COLO668 (cell line): ENCODE results near the gene ECPAS.
A peak's percentile ranks its signal among the peaks of the same experiment; 100 is the strongest.
"Not testable (repeated sequence)": the region's sequence is repeated elsewhere in the genome, so short reads cannot be mapped to it uniquely, and the experiment has no call there.

Experiments
- DNase-seq: peaks from one replicate; lab custom pipeline; 2025; ENCODE audit not compliant: unreplicated experiment; lab: John Stamatoyannopoulos, UW

ECPAS gene

DNA sequence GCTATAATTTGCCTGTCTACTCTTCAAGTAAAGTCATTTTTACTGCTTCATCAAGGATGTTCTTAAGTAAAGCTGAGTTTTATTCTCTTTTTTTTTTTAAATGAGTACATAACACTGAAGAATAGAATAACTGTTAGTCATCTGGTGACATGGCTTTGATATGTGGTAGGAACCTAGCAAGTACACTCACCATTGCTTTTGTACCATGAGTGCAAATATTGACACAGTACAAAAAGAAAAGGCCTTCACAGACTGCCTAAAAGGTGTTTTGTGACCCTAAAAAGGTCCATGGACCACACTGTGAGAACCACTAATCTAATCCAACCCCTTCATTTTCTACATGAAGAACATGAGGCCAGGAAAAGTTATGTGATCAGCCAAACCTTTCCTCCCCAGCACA lies 55.0 kb downstream of the ECPAS start:
- DNase-seq, result no peak

DNA sequence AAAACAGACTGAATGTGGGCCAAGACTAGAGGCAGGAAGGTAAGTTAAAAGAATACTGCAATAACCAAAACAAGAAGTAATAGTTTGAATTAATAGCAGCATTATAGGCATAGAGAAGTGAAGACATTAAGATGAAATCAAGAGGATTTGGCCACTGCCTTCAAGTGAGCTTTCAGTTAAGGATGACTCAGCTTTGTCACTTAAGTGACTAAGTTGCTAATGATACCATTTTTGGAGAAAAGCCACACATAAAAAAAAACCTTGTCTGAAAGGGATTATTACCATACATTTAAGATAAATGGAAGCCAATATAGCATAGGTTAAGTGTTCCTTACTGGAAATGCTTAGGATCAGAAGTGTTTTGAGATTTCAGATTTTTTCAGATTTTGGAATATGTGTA lies 57.0 kb downstream of the ECPAS start:
- DNase-seq, result no peak

DNA sequence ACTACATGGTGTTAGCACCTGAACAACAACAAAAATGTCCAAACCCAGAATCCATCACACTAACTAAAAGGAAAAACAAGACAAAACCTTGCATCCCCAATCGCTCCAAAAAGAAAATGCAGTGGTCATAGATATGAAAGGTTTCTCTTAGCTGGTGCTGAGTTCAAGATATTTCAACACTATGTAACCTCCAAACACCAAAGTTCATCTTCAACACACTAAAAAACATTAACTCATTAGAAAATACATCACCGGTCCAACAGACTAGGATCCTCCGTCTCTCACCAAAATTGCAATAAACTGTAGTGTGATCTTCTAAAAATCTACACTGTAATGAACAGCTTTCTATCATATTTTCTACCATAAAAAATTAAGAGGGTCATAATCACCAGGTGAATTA lies 60.8 kb downstream of the ECPAS start:
- no peak for DNase-seq

DNA sequence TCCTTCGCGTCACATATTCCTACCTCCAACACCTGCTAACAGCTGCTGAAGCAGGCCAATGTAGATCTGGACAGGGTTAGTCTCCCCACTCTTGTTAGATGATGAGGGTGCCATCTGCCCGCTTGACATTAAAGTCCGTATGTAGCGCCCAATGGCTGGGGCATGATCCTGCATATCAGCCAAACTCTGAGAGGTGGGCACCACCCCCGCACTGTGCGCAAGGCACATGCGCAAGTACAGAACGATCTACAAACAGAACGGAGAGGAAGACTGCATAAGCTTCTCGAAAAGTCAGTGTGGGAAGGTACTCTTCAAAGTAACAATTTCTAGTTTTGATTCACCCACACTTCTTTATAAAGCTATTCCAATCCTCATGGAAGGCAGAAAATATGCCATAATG lies 69.8 kb downstream of the ECPAS start:
- no peak for DNase-seq

DNA sequence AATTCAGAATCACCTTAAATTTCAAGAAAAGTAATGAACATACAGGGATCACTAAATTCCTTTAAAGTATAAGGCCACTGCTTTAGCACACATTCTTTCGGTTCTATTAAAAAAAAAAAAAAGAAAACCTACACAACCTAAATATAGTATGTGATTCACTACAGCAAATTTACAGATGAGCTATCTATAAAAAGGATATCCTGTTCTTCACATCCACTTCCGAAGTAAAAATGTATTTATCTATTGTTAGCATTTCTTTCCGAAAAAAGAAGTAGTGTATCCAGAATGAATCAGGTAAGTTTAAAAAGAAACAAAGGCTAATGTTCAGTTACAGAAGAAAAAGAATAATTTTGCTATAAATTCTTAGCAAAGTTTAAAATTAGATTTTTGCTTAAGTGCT lies 70.2 kb downstream of the ECPAS start:
- DNase-seq, result no peak

DNA sequence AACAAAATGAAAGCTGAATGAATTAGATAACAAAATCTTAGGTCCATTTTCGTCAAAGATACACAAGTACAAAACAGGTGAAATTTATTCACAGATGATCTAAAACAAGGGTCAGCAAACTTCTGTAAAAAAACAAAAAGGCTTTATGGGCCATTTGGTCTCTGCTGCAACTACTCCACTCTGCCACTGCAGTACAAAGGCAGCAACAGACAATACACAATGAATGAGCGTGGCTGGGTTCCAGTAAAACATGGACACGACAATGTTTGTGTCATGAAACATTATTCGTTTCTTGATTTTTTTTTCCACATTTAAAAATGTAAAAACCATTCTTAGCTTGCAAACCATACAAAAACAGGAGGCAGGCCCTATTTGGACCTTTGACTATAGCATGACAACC lies 71.9 kb downstream of the ECPAS start:
- no peak for DNase-seq

DNA sequence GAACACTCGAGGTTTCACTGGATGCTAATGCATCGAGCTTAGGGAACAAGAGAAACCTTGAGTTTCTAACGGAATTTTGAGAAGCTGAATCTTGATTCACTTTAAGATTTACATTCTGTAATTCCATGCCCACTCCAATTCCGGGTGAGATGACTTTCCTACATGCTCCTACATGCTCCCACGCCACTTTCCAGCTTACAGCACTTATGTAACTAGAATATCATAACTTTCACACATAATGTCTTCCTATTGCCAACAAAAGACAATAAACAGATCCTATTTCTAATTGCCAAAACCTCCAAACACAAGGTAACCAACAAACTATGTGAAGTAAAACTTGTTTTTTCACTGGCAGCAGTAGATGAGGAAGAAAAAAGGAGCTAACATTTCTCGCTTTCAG lies 72.9 kb downstream of the ECPAS start:
- DNase-seq, result no peak

DNA sequence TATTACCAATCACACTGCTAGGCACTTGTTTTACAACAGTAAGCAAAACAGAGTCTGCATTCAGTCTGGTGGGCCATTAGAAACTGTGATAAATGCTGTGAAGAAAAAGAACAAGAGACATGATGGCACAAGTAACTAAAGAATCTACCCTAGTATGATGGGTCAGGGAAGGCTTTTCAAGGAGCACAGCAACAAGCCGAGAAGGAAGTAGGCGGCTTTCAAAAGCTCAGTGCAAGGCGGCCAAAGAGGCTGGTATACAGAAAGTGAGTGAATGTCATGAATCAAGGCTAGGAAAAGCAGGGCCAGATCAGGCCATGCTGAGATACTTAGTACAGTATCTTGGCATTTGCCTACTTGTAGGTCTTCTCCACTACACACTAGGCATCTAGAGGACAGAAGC lies 76.4 kb downstream of the ECPAS start:
- DNase-seq, result no peak

DNA sequence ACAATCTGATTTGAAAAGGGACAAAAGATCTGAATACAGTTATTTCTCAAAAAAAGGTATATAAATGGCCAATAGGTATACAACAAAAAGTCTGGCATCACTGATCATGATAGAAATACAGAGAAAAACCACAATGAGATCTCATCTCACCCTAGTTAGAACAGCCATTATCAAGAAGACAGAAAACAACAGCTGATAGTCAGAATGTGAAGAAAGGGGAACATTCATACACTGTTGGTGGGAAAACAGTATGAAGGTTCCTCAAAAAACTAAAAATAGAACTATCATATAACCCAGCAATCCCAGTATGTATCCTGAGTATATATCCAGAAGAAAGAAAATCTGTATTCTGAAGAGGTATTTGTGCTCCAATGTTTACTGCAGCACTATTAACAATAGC lies 78.5 kb downstream of the ECPAS start:
- DNase-seq, result no peak

DNA sequence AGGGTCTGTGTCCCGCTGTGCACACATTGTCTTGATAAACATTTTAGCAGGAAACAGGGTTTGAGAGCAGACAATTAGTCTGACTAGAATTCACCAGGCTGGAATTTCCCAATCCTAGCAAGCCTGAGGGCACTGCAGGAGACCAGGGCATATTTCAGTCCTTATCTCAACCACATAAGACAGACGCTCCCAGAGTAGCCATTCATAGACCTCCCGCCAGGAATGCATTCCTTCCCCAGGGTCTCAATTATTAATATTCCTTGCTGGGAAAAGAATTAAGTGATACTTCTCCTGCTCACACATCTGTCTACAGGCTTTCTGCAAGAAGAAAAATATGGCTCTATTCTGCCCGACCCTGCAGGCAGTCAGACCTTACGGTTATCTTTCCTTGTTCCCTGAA lies 82.7 kb downstream of the ECPAS start:
- not testable (repeated sequence) for DNase-seq

DNA sequence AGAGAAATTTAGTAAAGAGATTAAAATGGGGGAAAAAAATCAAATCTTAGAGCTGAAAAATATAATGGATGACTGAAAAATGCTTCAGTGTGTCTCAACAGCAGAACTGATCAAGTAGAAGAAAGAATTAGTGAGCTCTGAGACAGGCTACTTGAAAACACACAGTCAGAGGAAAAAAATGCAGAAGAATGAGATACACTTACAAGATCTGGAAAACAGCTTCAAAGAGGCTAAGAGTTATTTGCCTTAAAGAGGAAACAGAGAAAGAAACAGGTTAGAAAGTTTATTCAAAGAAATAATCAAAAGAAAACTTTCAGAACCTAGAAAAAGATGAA lies 83.7 kb downstream of the ECPAS start:
- no peak for DNase-seq

DNA sequence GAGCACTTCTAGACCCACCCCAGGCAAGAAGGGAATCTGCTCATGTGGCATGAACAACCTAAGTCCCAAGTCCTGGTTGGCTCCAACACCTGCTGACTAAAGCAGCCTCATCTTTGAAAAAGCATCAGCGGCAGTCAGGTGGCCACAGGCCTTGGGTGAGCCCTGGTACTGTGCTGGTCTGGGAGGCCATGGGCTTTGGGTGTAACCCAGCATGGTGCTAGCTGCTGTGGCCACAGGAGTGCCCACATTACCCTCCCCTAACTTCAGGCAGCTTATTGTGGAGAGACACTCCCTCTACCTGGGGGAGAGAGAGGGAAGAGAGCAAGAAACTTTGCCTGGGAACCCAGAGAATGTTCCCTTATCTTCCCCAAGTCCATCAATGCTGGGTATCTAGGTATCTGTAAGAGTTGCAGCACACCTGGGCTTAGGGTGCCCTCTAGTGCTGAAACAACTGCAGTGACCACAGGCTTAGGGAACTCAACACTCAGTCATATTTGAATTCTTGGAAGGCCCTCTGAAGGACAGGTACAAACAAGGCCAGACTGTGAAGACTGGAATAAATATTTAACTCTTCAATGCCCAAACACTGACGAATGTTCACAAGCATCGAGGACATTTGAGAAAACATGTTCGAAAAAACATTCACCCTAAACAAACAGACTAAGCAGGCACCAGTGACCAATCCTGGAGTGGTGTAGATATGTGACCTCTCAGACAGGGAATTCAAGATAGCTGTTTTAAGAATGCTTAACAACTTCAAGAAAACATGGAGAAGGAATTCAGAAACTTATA lies 84.2 kb downstream of the ECPAS start:
- DNase-seq, result peak; percentile 27

DNA sequence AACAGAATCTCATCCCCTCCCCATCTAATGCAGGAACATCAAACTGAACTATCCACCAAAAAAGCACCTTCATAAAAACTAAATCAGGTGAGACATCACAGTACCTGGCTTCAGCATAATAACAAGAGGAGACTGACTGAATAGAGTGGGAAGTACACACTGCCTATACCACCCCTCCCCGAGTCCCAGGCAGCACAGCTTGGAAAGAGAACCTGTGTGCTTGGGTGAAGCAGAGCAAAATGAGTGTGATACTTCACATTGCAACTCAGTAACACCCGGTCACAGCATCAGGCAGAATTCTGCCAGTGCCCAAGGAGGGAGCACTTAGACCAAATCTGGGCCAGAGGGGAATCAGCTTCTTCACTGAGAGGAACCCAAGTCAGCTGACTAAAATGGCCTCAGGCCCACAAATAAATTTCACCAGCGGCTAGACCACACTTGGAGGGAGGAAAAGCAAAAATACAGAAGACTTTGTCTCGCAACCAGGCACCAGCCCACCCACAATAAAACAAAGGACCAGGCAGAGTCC lies 84.9 kb downstream of the ECPAS start:
- no peak for DNase-seq

DNA sequence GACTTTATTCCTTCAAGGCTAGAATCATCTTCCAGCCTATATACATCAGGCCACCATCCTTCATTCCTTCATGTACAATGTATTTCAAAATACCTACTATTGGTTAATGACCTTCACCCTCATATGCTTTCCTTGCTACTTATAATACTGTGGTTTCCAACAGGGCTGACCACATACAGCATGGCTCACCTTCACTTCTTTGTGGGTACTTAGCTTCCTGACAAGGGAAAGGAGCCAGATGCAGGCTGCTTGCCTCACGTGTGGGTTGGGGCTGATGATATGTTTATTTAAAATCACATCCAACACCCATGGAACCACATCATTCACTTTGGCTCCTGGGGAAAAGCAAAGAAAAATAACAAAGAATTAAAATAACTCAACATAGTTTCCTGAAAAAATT lies 90.2 kb downstream of the ECPAS start:
- no peak for DNase-seq

DNA sequence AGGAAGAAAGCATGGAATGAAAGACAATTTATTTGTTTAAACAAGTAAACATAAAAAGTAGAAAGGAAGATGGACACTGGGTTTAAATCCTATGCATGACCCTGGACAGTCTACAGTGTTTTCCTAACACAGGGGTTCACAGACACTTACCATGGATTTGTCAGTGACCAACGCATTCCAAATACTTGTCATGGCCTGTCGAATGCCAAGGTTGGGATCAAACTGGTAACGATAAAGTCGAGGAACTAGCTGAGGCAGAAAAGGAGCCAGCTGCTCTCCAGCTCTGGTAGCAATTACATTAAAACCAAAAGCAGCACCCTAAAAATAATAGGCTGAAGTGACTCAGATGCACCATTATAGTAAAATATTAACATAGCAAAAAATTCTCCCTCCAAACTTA lies 94.8 kb downstream of the ECPAS start:
- DNase-seq, result no peak

DNA sequence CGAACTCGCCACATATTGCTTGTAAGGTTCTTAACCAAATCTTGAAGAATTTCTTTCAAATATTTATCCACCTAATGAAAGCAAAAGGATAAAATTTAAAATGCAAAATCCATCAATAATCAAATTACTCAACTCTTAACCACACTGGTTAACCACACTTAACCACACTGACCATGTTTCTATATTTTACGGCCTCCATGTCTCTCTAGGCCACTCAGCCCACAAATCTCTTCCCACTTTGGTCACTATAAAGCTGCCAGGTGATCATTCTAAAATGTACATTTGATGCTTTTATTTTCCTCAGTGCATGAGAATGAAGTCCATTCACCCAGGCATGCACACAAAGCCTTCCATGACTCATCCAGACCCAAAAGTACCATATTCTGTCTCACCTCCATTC lies 97.8 kb downstream of the ECPAS start:
- DNase-seq, result no peak

DNA sequence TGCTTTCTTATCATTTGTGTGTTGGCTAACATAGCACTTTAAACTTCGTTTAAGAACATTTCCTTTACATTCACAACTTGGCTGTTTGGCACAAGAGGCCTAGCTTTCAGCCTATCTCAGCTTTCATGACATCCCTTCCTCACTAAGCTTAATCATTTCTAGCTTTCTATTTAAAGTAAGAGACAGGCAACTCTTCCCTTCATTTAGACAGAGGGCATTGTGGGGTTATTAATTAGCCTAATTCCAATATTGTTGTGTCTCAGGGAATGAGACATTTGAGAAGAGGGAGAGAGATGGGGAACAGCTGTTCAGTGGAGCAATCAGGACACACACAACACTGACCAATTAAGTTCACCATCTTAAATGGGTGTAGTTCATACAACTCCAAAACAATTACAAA lies 103.2 kb downstream of the ECPAS start:
- no peak for DNase-seq

DNA sequence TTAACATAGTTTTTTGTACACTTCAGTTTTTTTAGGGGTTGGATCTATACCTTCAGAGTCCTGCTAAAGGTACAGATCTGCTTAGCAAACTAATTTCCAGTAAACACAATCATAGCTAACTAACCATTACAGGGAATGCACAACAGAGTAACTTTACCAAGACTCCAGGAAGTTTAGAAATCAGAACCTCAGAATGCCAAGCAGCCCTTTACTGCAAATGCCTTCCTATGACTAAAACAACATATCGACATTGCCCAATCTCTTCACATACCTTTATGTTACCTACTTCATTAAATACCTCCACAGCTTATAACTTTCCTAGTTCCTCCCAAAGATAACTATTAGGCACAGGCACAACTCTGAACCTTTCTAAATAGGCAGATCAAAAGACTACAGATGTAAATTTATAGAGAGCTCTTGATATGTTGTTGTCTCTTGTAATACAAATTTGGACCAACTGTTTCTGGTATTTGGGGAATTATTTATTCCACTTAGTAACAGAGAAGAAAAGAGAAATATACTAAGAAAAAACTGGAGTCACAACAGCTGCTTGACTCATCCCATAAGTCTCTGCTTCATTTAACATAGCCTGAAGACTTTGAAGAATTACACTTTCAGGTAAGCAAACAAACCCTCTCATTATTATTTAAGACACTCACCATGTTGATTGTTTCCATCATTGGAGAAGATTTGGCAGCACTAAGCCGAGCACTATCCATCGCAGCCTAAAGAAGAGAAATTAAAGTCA lies 108.2 kb downstream of the ECPAS start:
- DNase-seq, result no peak

DNA sequence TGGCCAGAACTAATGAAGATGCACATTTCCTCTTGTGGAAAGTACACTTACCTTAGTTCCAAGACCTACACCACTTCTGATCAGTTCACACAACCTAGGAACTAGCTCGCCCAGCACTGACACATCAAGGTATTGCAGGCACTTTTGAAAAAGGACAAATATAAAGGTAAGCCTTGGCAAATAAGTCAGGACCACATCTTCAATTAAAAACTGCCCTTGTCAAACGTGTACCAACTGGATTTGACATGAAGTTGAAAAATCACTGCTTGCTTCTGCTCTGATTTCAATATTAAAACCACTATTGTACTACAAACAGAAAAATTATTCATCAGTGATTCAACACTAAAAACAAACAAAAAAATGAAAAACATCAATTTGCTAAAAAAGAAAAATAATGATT lies 109.1 kb downstream of the ECPAS start:
- DNase-seq, result no peak

DNA sequence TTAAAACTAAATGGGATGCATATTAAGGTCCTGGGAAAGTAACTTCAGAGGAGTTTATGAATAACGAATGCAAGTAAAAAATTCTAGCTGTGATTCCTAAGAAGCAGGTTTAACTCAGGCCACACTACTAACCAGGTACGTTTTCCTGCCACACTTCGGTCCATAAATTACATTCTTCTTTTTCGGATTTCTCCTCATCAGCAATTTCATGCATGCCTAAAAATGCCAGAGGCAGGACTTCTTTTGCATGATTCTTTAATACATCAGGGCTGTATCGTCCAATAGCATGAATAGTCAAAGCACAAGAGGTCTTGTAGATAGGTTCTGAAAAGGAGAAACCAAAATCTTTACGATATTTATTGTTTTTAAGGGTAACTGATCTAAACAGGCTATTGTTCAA lies 111.9 kb downstream of the ECPAS start:
- DNase-seq, result no peak

DNA sequence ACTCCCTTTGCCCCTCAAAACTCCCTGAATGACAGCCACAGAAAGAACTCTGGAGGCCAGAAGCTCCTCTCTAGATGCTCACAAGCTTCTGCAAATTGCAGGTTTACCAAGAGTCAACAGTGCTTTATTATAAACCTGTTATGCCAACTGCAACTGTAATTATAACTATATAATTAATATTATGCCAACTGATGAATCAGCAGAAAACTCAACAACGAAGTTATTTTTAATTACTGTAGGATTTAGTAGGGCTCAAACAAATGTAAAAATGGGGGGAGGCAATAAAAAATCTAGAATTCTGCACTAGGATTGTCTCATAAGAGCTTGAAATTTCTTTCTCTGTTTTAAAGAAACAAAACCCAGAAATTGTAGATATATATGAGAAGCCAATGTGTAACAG lies 117.2 kb downstream of the ECPAS start:
- no peak for DNase-seq

DNA sequence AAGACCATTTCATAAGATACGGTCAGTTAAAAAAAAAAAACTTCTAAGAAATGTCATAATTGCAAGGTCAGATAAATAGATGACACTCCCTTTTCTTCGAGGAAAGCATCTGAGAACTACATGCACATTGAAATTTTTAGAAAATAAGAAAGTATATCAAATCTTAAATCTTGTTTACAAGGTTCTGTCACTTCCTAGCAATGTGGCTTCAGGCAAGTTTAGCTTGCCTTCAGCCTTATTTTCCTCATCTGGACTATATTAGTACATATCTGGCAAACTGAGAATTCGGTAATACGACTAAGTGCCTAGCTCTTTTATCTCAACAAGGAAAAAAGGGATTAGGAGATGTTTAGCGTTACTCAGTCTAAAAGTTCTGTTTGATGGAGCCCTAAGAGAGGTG lies 121.7 kb downstream of the ECPAS start:
- no peak for DNase-seq

DNA sequence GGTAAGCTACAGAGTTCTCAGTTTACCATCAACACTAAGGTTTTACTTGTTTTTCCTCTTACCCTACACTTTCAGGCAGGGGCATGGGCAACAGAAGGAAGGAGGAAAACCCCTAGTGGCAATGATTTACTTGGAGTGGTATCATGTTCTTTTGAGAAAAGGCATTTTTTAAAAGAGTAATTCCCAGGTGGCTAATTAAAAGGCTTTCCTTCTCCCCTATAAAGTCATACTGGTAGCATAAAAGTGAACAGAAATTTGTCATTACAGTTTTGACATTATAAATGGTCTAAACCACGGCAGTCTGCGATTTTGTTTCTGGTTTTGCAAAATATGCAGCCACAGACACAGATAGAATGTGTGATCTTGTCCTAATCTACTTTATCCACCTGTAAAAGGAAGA lies 123.3 kb downstream of the ECPAS start:
- DNase-seq, result no peak
